ENCODE data around the gene MED28.
"Not testable (repeated sequence)": the region's sequence is repeated elsewhere in the genome, so short reads cannot be mapped to it uniquely, and the experiment has no call there.

MED28 gene, protein sequence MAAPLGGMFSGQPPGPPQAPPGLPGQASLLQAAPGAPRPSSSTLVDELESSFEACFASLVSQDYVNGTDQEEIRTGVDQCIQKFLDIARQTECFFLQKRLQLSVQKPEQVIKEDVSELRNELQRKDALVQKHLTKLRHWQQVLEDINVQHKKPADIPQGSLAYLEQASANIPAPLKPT

DNA sequence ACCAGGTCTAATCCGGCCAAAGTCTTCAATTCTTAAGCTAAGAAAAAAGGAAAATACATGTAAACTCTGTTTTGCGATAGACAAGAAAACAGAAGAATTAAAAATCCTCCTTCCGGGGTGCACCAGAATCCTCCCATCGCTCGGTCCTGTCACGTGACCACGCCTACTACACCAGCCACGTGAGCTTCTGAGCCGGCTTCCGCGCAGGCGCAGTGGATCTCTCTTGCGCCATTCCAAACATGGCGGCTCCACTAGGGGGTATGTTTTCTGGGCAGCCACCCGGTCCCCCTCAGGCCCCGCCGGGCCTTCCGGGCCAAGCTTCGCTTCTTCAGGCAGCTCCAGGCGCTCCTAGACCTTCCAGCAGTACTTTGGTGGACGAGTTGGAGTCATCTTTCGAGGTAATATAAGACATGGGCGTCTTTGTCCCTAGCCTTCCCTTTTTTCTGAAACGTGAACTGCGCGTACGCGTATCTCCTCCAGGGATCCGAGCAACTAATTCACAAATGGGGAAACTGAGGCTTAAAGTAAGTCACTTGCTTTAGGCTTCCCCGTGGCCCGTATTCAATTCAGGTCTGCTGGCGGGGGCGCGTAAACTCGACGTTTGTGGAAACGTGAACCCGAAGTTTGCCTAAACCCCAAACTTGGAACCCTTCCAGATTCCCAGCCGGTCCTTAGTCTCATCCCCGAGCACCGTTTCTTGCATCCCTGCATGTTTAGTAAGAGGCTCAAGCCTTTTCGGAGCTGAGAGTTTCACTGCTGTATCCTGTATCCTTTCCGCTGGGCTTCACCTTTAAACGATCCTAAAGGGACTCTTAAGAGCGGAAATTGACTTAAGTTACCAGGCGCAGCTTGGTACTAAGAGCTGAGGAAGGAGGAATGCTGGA, at the start of gene MED28:
MED28 (plus strand) TSS at position 226 of the 884 bp plus-strand sequence; CDS start at position 240, 14 bp downstream.
- intact Hi-C loops (cut with DNase I) = loop anchor here (1.0 to 10.0 kb wide), 3 partner anchors 37 to 410 kb away; partner anchors contain the start of genes LAP3 and LCORL
- peak; percentile 86 to 99 (median 96) for DNase-seq

DNA sequence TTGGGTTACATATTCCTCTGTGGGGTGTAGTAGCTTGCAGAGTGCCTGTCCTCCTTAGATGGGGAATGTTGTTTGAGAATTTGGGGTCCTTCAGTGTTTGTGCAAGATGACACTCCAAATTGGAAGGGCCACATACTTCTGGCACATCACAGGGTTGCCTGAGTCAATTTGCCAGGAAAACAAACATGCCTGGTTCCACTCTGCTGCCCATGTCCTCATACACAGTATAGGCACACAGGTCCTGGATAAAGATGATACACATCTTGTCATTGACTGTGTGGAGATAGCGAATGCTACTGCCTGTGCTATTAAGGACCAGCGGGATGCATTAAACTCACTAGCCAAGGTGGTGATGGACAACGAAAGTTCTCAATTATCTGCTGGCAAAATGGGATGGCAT, 48.6 kb upstream of the MED28 start:
- intact Hi-C loops (cut with DNase I) = no loop called here
- DNase-seq = no peak

DNA sequence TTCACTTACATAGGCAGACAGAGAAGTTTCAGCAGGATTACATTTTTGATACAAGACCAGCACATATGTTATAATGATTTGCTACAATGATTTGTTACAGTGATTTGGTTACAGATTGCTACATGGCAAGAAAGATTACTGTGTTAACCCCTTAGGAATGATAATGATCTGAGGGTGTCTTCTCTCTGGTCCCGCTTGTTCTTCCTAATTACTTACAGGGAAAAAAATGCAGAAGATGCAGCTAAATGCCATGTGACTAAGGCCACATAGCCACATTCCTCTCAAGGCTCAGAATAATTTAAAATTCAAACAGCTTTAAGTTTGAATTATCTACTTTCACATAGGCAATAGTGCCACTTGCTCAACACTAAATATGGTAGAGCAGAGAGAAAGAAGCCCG, 47.2 kb upstream of the MED28 start:
- no peak for DNase-seq
- intact Hi-C loops (cut with DNase I) = no loop called here

DNA sequence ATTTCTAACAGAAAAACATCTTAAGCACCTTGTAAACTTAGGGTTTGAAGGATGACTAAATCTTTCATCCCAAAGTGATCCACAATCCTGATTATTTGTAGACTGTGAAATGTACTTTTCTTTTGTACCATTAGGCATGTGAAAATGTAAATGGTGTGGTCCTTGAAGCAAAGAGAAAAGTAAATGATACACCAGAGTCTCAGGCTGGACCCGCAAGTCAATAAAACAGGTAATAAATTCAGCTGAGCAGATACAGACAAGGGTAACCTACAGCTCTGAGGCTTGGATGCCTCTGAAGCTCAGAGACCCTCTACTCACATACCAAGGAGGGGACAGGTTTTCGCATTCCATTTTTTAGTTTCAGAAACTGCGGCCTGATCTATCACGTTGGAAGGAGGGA, 40.2 kb upstream of the MED28 start:
- no peak for DNase-seq
- intact Hi-C loops (cut with DNase I) = no loop called here

DNA sequence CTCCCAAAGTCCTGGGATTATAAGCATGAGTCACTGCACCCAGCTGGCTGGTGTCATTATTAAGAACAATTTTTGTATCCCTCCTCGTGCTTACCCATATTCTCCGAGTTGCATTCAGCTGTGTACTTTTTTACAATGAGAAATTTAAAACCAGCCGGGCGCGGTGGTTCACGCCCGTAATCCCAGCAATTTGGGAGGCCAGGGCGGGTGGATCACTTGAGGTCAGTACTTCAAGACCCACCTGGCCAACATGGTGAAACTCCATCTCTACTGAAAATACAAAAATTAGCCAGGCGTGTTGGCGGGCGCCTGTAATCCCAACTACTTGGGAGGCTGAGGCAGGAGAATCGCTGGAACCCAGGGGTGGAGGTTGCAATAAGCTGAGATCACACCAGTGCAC, 39.3 kb upstream of the MED28 start:
- intact Hi-C loops (cut with DNase I) = loop anchor here (5.0 kb wide), 1 partner anchor 447 kb away; the partner anchor contains the start of gene LCORL
- DNase-seq = not testable (repeated sequence)

DNA sequence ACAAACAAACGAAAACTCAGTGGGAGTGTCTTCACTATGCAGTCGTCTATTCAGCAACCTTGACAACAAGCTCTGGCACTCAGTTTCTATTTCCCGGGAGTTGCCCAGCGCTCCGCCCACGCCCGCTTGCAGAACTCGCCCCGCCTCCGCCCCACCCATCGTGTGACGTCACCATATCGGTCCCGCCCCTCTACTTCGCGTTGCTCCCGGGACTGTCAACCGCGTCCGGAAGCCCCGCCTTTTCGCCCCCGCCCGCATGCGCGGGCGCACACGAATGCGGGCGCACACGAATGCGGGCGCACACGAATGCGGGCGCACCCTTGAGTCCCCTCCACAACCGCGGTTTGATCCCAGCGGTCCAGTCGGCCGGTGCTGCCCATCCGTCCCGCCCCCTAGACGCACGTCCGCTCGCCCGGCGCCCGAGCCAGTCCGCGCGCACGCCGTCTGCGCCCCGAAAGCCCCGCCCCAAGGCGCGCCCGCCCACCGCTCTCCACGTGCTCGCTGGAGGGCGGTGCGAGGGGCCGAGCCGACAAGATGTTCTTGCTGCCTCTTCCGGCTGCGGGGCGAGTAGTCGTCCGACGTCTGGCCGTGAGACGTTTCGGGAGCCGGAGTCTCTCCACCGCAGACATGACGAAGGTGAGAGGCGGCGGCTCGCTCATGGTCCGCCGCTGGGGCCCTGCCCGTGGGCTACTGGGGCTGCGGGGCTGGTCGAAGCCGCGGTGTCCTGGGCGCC, 37.3 kb upstream of the MED28 start, which contains the start of gene LAP3:
LAP3 (plus strand) TSS at position 267 of the 733 bp plus-strand sequence; CDS start at position 535, 268 bp downstream.
- intact Hi-C loops (cut with DNase I) = loop anchor here (1.0 to 5.0 kb wide), 3 partner anchors 37 to 445 kb away; partner anchors contain the start of genes LCORL, MED28 and QDPR
- DNase-seq = peak; percentile 98 to 100 (median 99)

DNA sequence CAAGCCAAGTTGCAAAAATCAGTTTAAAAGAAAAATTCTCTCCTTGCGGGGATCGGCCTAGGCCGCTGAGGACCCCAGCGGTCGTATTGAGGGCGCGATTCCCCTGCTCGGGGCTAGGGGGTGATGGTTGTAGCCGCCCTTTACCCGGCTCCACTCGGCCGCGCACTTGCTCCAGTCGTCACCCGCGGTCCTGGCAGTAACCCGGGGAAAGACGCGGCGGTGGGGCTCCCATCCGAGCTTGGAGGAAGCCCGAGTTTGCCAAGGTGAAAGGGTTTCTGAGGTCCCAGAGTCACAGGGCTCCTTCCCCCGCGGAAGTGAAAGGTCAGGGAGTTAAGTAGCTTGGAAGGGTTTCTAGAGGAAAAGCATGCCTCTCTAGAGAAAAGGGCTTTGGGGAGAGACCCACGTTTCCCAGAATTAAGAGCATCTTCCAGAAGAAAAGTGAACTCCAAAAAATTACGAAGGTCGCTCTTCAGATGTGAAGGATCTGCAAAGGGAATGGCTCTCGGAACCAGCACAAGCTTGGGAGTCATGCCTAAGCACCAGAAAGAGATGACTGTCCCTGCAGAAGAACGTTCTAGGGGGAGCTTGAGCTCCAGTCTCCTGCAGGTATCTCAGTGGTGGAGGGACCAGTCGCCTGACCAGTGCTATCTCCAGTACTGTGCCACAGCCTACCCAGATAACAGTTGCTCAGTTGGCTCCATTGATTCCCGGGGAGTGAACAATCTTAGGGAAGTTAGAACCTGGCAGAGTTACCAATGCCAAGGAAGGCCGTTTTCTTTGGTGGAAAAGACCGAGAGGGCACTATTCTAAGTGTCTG, 36.6 kb upstream of the MED28 start:
- intact Hi-C loops (cut with DNase I) = loop anchor here (1.0 to 5.0 kb wide), 3 partner anchors 36 to 444 kb away; partner anchors contain the start of genes LCORL, MED28 and QDPR
- DNase-seq = peak in 37 of 42 donors; percentile 7 to 69 (median 44)

DNA sequence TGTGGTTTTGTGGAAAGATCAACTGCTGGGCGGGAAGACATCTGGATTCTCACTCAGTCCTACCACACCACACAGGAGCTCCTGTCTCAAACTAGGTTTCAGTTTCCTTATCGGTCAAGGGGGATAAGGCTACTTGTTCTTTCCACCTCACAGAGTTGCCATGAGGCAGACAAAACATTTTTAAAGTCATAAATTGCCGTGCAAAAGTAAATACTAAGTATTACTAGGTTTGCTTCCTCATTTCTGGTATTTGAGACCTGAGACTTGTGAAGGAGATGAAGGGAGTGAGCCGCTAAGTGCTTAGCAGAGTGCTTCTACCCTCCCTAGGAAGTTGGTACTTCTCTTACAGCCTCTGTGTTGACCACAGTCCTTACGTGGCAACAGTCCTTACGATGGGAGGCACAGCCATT, 36.0 kb upstream of the MED28 start:
- intact Hi-C loops (cut with DNase I) = loop anchor here (5.0 kb wide), 1 partner anchor 444 kb away; the partner anchor contains the start of gene LCORL
- no peak for DNase-seq

DNA sequence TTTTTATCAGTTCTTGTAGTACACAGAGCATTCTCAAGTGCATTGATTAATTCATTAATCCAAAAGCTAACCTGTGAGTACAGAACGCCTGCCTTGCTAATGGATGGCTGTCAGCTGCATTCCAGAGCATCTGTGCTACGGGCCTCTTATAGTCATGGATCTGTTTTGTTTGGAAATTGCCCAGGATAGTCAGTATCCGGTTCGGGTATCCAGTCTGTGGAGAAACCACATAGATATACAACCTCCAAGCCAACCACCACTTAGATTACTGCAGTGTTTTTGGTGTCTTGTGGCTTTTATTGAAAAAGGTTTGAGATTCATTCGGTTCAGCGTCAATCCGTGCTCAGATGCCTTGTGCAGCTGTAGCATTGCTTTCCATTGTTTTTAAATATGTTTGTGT, 33.5 kb upstream of the MED28 start:
- intact Hi-C loops (cut with DNase I) = no loop called here
- no peak for DNase-seq

DNA sequence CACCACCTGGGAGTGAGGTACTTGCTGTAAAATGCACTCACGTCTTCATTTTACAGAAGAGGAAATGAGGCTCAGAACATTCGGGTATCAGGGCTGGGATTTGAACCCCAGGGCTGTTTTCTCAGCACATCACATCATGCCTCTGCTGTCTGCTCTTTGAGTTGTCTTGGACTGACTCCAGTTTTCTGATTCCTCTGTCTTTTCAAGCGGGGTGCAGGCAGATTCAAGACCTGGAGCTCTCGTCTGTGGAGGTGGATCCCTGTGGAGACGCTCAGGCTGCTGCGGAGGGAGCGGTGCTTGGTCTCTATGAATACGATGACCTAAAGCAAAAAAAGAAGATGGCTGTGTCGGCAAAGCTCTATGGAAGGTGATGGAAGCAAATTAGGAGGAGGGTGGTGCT, 31.2 kb upstream of the MED28 start:
- no peak for DNase-seq
- intact Hi-C loops (cut with DNase I) = no loop called here

DNA sequence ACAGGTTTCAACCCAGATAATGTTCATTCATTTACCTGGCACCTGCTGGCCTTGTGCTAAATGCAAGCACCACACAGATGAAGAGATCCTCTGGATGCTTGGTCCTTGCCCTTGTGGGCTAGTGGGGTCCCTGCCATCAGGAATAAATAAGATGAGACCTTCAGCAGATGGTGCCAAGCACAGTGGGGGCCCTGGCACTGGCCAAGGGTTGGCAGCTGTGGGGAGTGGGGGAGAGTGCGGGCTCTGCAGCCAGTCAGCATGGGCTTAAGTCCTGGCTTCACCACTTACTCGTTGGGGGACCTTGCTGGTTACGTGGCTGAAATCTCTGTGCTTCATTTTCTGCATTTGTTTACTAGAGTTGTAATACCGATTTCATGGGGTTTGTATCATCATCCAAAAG, 30.5 kb upstream of the MED28 start:
- DNase-seq = no peak
- intact Hi-C loops (cut with DNase I) = no loop called here

DNA sequence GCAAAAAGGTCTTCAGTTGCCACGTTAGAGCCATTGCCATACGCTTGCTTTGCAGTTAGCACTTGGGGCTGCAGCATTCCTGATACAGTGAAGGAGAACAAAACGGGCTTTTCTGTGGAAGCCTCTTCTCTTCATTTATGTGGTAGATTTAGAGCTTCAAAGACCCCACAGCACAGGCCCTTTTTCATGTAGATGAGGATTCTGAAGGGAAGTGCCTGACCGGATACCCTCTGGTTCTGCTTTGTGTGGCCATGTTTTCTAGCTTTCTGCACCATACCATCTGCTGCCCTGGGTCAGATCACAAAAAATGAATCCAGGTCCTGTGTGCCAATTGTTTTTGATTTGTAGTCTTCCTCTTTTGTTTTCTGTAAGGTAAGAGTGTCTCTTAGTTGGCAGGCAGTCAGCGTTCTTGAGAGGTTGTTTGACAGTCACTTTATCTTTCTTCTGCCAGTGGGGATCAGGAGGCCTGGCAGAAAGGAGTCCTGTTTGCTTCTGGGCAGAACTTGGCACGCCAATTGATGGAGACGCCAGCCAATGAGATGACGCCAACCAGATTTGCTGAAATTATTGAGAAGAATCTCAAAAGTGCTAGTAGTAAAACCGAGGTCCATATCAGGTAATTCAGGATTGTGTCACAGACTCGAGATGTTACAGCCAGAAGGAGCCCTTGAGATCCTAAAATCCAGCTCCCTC, 29.8 kb upstream of the MED28 start:
- intact Hi-C loops (cut with DNase I) = no loop called here
- peak in 5 of 42 donors; percentile 21 to 52 (median 29) for DNase-seq

DNA sequence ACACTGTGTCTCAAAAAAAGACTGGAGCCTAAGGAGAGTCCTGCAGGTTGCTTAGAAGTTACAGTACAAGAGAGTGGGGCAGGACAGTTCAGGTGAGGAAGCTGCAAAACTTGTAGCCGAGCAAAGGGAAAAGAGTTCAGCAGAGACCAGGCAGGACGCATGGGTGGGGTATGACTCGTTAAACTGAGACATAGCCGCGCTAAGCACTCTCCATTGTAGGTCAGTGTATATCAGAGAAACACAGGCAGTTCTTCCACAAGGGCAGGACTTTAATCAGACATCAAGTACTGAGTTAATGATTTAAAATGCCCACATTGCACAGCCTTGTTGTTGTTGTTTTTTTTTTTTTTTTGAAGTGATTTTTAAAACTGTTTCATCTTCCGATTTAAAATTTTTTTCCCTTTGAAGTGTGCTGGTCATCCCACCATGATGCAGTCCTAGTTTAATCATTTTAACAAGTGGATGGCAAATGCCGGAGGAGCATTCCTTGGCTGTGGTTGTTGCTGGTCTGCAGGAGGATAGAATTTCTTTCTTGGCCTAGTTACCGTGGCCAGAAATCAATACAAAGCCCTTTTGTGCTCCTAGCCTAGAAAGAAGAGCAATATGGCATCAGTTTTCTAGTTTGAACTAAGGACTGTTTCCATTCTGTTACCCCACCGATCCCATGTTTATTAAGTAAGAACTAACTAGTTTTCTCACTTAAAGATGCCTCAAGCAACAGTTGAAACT, 27.2 kb upstream of the MED28 start:
- intact Hi-C loops (cut with DNase I) = no loop called here
- DNase-seq = peak in 6 of 42 donors; percentile 21 to 52 (median 41)

DNA sequence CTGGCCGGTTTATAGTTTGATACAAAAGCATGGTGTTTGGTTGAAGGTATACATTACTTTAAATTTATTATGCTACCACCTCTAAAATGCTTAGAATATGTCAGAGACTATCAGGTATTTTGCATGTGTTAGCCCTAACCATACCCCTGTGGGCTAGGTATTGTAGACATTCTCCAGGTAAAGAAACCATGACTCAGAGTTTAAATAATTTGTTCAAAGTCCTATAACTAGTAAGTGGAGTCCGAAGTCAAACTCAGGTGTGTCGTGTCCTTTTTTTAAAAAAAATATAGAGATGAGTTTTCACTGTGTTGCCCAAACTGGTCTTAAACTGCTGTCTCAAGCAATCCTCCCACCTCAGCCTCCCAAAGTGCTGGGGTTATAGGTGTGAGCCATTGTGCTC, 25.1 kb upstream of the MED28 start:
- intact Hi-C loops (cut with DNase I) = no loop called here
- DNase-seq = no peak

DNA sequence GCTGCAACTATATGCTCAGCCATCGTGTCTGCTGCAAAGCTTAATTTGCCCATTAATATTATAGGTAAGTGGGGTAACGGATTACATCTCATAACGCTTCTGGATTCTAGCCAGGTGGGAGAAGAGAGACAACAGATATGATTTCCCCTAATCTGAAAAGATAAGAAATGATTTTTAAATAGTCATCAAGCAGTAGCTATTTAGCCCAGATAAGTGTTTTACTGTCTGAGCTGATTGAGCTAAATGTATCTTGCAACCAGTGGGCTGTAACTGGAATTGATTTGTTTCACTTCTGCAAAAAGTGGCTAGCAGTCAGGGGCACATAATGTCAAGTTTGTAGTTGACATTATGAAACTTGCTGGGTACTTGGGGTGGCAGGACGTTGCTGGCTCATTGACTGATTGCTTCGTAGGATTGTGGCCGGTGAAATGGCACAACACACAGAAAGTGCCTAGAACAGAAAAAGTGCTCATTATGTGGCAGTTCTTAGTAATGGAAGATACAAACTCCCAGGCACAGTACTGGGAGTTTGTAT, 18.9 kb upstream of the MED28 start:
- peak in 3 of 42 donors; percentile 3 to 11 (median 9) for DNase-seq
- intact Hi-C loops (cut with DNase I) = no loop called here

DNA sequence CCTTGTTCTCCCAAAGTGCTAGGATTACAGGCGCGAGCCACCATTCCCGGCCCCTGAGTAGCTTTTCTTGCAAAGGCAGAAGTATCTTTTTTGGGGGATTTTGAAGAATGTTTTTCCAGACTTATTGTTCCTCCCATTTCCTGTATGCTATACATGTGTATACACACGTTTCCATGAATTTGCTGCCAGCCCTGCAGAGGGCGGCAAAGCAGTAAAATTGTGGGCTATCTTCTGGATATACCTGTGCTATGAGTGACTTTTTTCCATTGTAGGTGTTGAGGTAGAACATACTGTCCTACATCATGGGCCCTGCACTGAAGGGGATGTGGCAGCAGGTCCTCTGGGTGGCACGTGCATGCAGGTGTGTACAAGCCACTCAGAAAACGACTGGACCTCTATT, 16.9 kb upstream of the MED28 start:
- DNase-seq = peak in 2 of 42 donors; percentile 17 to 30
- intact Hi-C loops (cut with DNase I) = no loop called here

DNA sequence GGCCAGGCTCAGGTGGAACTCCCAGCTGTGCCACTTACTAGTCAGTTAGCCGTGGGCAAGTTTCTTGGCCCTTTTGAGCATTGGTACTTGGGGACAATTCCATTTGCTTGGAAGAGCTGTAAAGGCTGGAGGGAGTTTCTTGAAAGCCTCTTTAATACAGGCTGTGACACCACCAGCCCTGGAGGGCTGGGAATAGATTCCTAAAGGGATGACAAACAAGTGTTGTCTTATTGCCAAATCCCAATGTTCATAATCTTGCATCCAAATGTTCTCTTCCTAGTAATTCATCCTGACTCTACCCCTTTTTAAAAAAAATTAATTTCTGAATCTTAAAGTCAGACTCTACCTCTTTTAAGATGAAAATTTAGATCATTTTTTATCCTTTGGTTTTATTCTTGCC, 14.6 kb upstream of the MED28 start:
- DNase-seq = peak in 1 of 42 donors; percentile 48
- intact Hi-C loops (cut with DNase I) = no loop called here
